Adrenal gland (tissue), 12 donors: ENCODE results near the gene GRM4. TPM values are rescaled to one million over a fixed set of nuclear protein-coding genes. Genes with fewer than 3 reads are reported as not detected.

Experiments used
- DNase-seq, 7 donors: peaks; one replicate each; pipeline ENCODE4 v3.0.0-alpha.2; 2019 to 2020
- H3K27ac ChIP-seq, 5 donors: fragments of 200-600 bp; sonication (generic) in 4 of 5; 1 replicate in 3 of 5; 2 replicates in 2 of 5; pipeline versions ENCODE4 v1.5.1 to v1.8.0; 2016 to 2020; ENCODE audit warnings: mild to moderate bottlenecking in 1 of 5
- H3K27me3 ChIP-seq: fragments of 200-600 bp; 2 replicates; pipeline ENCODE4 v1.8.0; 2021
- H3K36me3 ChIP-seq, 2 donors: fragments of 200-600 bp; replicated peaks in 1 of 2; 1 replicate in 1 of 2; 2 replicates in 1 of 2; pipeline versions ENCODE4 v1.5.1 to v1.8.0; 2018 to 2022
- H3K4me1 ChIP-seq, 2 donors: fragments of 200-600 bp; replicated peaks in 1 of 2; 1 replicate in 1 of 2; 2 replicates in 1 of 2; pipeline versions ENCODE4 v1.5.1 to v1.8.0; 2018 to 2021
- H3K4me3 ChIP-seq, 4 donors: fragments of 200-600 bp; sonication (generic) in 3 of 4; one replicate each; pipeline ENCODE4 v1.5.1; 2016 to 2018
- H3K9me3 ChIP-seq, 3 donors: fragments of 200-600 bp; sonication (generic) in 1 of 3; replicated peaks in 1 of 3; 1 replicate in 2 of 3; 2 replicates in 1 of 3; pipeline versions ENCODE4 v1.5.1 to v1.8.0; 2016 to 2021
- POLR2A ChIP-seq, 2 donors: fragments of 450-650 bp; IDR thresholded peaks; one replicate each; pipeline ENCODE4 v1.6.1; 2017; ENCODE audit warnings: antibody characterized with exemption in 2 of 2, mild to moderate bottlenecking in 2 of 2, moderate library complexity in 1 of 2
- WGBS, 4 donors: extraction: QIAGEN DNeasy Blood & Tissue Kit in 2 of 4; methylation state at CpG; one replicate each; pipeline versions ENCODE4 v1.1.5 to v1.1.7; 2013 to 2017; 5-methylcytosine and 5-hydroxymethylcytosine counted together
- intact Hi-C, 2 donors: fragments of 100-400 bp; cut with DNase I; formaldehyde crosslinking; loops; one replicate each; pipeline versions ENCODE4 v1.14.1 to v1.15.0; 2022 to 2023
- polyA plus RNA-seq, 3 donors: library from polyadenylated mRNA; stranded (reverse); fragments of 200-250 nt in 2 of 3; fragments of 350-450 nt in 1 of 3; fragmentation: Illumina TruSeq in 1 of 3; extraction: RNeasy Lipid Tissue Mini Kit (QIAGEN cat#74804) in 1 of 3; gene quantifications; one replicate each; pipeline ENCODE4 v1.2.3, GENCODE V29; 2013 to 2014
- total RNA-seq, 9 donors: library from RNA; depleted of rRNA in 4 of 9; stranded (reverse); fragments of >200 nt in 4 of 9; fragments of 120-200 nt in 1 of 9; fragmentation: NEBNext Ultra II Directional in 1 of 9; extraction: Animal tissue kit (Norgen Biotek cat#: 25700) in 1 of 9; gene quantifications; one replicate each; pipeline versions ENCODE4 v1.1.0 to v1.2.4, GENCODE V29; 2013 to 2023
- TF ChIP-seq, protein P1 (sequence below), 6 experiments: fragments of 450-650 bp in 4 of 6; fragments of 200-600 bp in 2 of 6; sonication (generic) in 1 of 6; IDR thresholded peaks; 1 replicate in 5 of 6; 2 replicates in 1 of 6; pipeline versions ENCODE4 v1.5.1 to v1.8.0; 2016 to 2021; ENCODE audit warnings: antibody characterized with exemption in 6 of 6, mild to moderate bottlenecking in 2 of 6, moderate library complexity in 1 of 6
- donor health status: healthy with polysubstance abuse.
- donor health status: Bipolar disorder and iron deficiency.
- donor health status: DM: yes; HTN: yes; CAD: no.
- donor health status: DM: no; HTN: no; CAD: no.
- donor health status: DM: no; HTN: no; CAD: no.
- donor health status: DM: yes; HTN: yes; CAD: no.

GRM4 gene
- total and polyA plus RNA-seq, 12 donors: 0.06 TPM; not detected in 11

DNA sequence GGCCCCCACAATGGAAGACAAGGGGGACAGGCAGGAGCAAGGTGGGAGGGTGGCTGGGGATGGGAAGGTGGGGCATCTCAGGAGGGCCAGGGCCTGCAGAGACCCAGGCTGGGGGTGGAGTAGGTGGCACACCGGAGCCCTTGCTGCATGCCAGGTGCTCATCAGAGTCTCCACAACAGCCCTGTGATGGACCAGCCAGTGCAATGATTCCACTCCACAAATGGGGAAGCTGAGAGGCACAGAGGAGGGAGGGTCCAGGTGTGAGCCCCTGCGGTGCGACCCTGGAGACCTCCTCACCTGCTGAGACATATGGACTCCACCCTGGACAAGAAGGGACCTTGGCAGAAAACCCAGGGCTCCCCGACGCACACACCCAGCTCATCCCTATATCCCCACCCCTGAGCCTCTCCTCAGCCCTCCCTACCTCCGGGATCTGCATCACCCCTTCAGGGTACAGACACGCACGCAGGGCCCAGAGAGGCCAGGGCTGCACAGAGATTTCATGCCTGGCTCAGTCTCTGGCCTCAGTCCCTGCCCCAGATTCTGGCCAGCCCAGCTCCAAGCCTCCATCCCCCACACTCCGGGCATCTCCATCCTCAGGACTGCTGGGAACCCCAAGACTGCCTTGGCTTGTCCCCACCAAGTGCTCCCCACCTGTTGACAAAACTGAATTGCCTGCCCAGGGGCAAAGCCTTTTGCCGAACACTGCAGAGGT, 7.1 kb upstream of the GRM4 start:
- TF ChIP-seq, protein P1, sequence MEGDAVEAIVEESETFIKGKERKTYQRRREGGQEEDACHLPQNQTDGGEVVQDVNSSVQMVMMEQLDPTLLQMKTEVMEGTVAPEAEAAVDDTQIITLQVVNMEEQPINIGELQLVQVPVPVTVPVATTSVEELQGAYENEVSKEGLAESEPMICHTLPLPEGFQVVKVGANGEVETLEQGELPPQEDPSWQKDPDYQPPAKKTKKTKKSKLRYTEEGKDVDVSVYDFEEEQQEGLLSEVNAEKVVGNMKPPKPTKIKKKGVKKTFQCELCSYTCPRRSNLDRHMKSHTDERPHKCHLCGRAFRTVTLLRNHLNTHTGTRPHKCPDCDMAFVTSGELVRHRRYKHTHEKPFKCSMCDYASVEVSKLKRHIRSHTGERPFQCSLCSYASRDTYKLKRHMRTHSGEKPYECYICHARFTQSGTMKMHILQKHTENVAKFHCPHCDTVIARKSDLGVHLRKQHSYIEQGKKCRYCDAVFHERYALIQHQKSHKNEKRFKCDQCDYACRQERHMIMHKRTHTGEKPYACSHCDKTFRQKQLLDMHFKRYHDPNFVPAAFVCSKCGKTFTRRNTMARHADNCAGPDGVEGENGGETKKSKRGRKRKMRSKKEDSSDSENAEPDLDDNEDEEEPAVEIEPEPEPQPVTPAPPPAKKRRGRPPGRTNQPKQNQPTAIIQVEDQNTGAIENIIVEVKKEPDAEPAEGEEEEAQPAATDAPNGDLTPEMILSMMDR (IDR thresholded peaks at IDR 0.05): no peak
- TF ChIP-seq POLR2A (IDR thresholded peaks at IDR 0.05): no peak
- 68 to 83% (median 73%) methylated on average over 6 to 10 of the region's 10 CpGs for whole genome bisulfite sequencing, 4 donors
- DNase-seq: no peak

DNA sequence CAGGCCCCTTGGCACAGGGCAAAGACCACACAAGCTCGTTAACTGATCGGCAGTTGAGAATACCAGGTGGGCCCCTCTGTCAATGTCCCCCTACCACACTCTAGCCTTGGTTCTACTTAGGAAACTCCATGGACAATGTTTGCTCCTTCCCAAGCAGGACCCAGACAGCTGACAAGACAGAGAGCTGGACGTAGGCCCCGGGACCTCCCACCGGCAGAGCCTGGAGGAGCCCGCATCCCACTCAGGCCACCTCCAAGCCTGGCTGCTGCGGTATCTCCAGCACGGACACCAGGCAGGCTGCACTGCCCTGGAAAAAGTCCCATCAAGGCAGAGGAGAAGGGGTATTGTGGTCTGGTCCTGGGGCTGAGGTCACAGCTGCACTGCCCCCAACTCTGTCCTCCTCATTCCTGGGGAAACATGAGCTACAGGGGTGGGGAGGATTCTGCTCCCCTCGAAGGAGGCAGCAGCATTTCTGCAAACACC, 6.2 kb upstream of the GRM4 start:
- Histone ChIP-seq H3K4me3 (no peak overlapping the region), H3K27ac (no peak overlapping the region), H3K36me3 (no peaks in the 10 kb centered on the region), H3K9me3 (no peaks in the 10 kb centered on the region), H3K27me3 (peaks cover 34% of the 10 kb centered on the region), H3K4me1 (peaks cover 0 to 5% of the 10 kb centered on the region in 2 donors)
- no peak for TF ChIP-seq POLR2A (IDR thresholded peaks at IDR 0.05)
- TF ChIP-seq, protein P1 (IDR thresholded peaks at IDR 0.05): no peak
- WGBS, 4 donors: 48 to 58% (median 53%) methylated on average over 3 to 9 of the region's 9 CpGs
- intact Hi-C loops: loop anchor here (5.0 to 10.0 kb wide), 3 partner anchors 95 to 567 kb away; partner anchors contain the start of gene BAK1 (in 1 of the 2)
- no peak for DNase-seq

More for the DNA sequence above, 7.1 kb upstream of the GRM4 start:
- no peak overlapping the region for H3K27ac ChIP-seq
- H3K27me3 ChIP-seq: peaks cover 34% of the 10 kb centered on the region
- intact Hi-C loops: loop anchor here (5.0 to 10.0 kb wide), 3 partner anchors 96 to 568 kb away; partner anchors contain the start of gene BAK1 (in 1 of the 2)
- no peak overlapping the region for H3K4me3 ChIP-seq
- H3K36me3 ChIP-seq: no peaks in the 10 kb centered on the region
- peaks cover 0 to 5% of the 10 kb centered on the region in 2 donors for H3K4me1 ChIP-seq
- no peaks in the 10 kb centered on the region for H3K9me3 ChIP-seq

DNA sequence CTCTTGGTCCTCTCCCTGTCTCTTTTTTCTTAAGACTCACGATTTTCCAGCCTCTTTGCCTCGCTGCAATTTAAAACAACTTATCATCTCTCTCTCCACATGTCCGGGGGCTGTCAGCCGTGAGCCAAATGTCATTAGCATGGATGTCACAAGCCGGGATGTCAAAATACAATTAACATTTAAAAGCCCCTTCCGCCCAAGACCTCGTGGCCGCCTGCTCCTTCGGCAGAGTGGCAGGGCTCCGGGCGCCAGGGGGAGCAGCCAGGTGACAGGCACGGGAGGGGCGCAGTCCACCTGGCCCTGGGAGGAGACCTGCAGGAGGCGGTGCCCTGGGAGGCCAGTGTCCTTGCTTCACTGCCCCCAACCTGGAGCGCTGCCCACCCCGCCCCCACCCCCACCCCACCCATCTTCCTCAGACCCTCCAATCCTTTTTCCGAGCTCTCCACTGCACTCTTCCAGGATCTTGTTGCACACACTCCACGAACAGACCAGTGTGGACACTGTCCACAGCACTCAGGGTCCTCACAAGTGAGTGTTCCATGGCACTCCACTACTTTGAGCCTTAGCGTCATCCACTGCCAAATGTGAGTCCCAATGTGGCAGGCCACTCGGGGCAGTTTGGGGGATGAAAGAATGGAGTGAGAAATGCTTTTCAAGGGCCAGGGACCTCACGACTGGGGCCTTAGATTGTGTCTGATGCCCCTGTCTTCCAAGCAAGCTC, 5.6 kb upstream of the GRM4 start:
- intact Hi-C loops: loop anchor here (5.0 to 10.0 kb wide), 3 partner anchors 94 to 567 kb away; partner anchors contain the start of gene BAK1 (in 1 of the 2)
- peaks cover 0 to 5% of the 10 kb centered on the region in 2 donors for H3K4me1 ChIP-seq

More for the DNA sequence above, 5.6 kb upstream of the GRM4 start:
- H3K36me3 ChIP-seq: no peaks in the 10 kb centered on the region
- peaks cover 37% of the 10 kb centered on the region for H3K27me3 ChIP-seq
- 18 to 22% (median 20%) methylated on average over 17 to 21 of the region's 21 CpGs for WGBS, 4 donors
- no peaks in the 10 kb centered on the region for H3K9me3 ChIP-seq
- no peak for DNase-seq
- H3K4me3 ChIP-seq: no peak overlapping the region
- TF ChIP-seq, protein P1 (IDR thresholded peaks at IDR 0.05): no peak
- TF ChIP-seq POLR2A (IDR thresholded peaks at IDR 0.05): no peak
- no peak overlapping the region for H3K27ac ChIP-seq
